HEK293 (cell line): ENCODE results near the gene TCOF1.

Source experiments
- FEZF1 ChIP-seq: fragments of 450-650 bp; formaldehyde crosslinking; IDR thresholded peaks from 2 replicates; pipeline ENCODE4 v1.5.1; 2016; ENCODE audit warnings: missing biosample characterization, missing genetic modification characterization
- GFI1B ChIP-seq: fragments of 450-650 bp; formaldehyde crosslinking; IDR thresholded peaks from 2 replicates; pipeline ENCODE4 v1.5.1; 2016; ENCODE audit warnings: missing biosample characterization, missing genetic modification characterization
- GLIS2 ChIP-seq: fragments of 450-650 bp; formaldehyde crosslinking; IDR thresholded peaks from 2 replicates; pipeline ENCODE4 v1.5.1; 2016; ENCODE audit warnings: missing biosample characterization, missing genetic modification characterization
- IKZF3 ChIP-seq: fragments of 450-650 bp; IDR thresholded peaks from 2 replicates; pipeline ENCODE4 v1.5.0; 2018; ENCODE audit warnings: missing biosample characterization, mild to moderate bottlenecking, missing genetic modification characterization, moderate library complexity
- SETDB1 ChIP-seq: IDR thresholded peaks from one replicate; pipeline ENCODE4 v1.6.1; 2017; ENCODE audit warnings: mild to moderate bottlenecking, low read length, moderate library complexity, mixed read lengths; ENCODE audit not compliant: insufficient read length
- TRIM28 ChIP-seq: IDR thresholded peaks from 2 replicates; pipeline ENCODE4 v1.6.1; 2011; ENCODE audit warnings: low read length, control low read depth, borderline replicate concordance
- WT1 ChIP-seq: fragments of 450-650 bp; formaldehyde crosslinking; IDR thresholded peaks from 2 replicates; pipeline ENCODE4 v1.5.1; 2016; ENCODE audit warnings: missing biosample characterization, missing genetic modification characterization
- ZBTB21 ChIP-seq: fragments of 450-650 bp; formaldehyde crosslinking; IDR thresholded peaks from 2 replicates; pipeline ENCODE4 v1.5.1; 2017; ENCODE audit warnings: missing biosample characterization, missing genetic modification characterization
- ZFP37 ChIP-seq: fragments of 450-650 bp; formaldehyde crosslinking; IDR thresholded peaks from 2 replicates; pipeline ENCODE4 v1.5.1; 2016; ENCODE audit warnings: missing biosample characterization, missing genetic modification characterization
- ZFP69B ChIP-seq: fragments of 450-650 bp; formaldehyde crosslinking; IDR thresholded peaks from 2 replicates; pipeline ENCODE4 v1.5.1; 2016; ENCODE audit warnings: missing biosample characterization, missing genetic modification characterization
- ZNF10 ChIP-seq: fragments of 450-650 bp; formaldehyde crosslinking; IDR thresholded peaks from 2 replicates; pipeline ENCODE4 v1.5.1; 2017; ENCODE audit warnings: missing biosample characterization, missing genetic modification characterization
- ZNF112 ChIP-seq: fragments of 450-650 bp; formaldehyde crosslinking; IDR thresholded peaks from 2 replicates; pipeline ENCODE4 v1.5.0; 2017; ENCODE audit warnings: missing biosample characterization, missing genetic modification characterization
- ZNF16 ChIP-seq: fragments of 450-650 bp; formaldehyde crosslinking; IDR thresholded peaks from 2 replicates; pipeline ENCODE4 v1.5.1; 2016; ENCODE audit warnings: low read depth, missing biosample characterization, missing genetic modification characterization
- ZNF184 ChIP-seq: fragments of 450-650 bp; IDR thresholded peaks from 2 replicates; pipeline ENCODE4 v1.5.1; 2018; ENCODE audit warnings: missing biosample characterization, mild to moderate bottlenecking, missing genetic modification characterization
- ZNF239 ChIP-seq: fragments of 450-650 bp; formaldehyde crosslinking; IDR thresholded peaks from 2 replicates; pipeline ENCODE4 v1.5.1; 2016; ENCODE audit warnings: missing biosample characterization, missing genetic modification characterization
- ZNF24 ChIP-seq: fragments of 450-650 bp; formaldehyde crosslinking; IDR thresholded peaks from 2 replicates; pipeline ENCODE4 v1.5.1; 2016; ENCODE audit warnings: missing biosample characterization, missing genetic modification characterization
- ZNF341 ChIP-seq: fragments of 450-650 bp; formaldehyde crosslinking; IDR thresholded peaks from 2 replicates; pipeline ENCODE4; 2016; ENCODE audit warnings: low read depth, missing biosample characterization, missing genetic modification characterization
- ZNF366 ChIP-seq: fragments of 450-650 bp; formaldehyde crosslinking; conservative IDR thresholded peaks from 2 replicates; pipeline ENCODE4 v1.5.1; 2016; ENCODE audit warnings: missing biosample characterization, missing genetic modification characterization
- ZNF501 ChIP-seq: fragments of 450-650 bp; formaldehyde crosslinking; IDR thresholded peaks from 2 replicates; pipeline ENCODE4 v1.5.1; 2016; ENCODE audit warnings: missing biosample characterization, missing genetic modification characterization
- ZNF529 ChIP-seq: fragments of 450-650 bp; formaldehyde crosslinking; IDR thresholded peaks from 2 replicates; pipeline ENCODE4 v1.5.1; 2017; ENCODE audit warnings: missing genetic modification characterization, missing biosample characterization; ENCODE audit not compliant: insufficient replicate concordance
- ZNF600 ChIP-seq: fragments of 450-650 bp; formaldehyde crosslinking; IDR thresholded peaks from 2 replicates; pipeline ENCODE4 v1.5.1; 2016; ENCODE audit warnings: missing biosample characterization, missing genetic modification characterization
- ZNF660 ChIP-seq: fragments of 450-650 bp; IDR thresholded peaks from 2 replicates; pipeline ENCODE4 v1.5.1; 2018; ENCODE audit warnings: missing biosample characterization, mild to moderate bottlenecking, missing genetic modification characterization
- ZNF791 ChIP-seq: fragments of 450-650 bp; formaldehyde crosslinking; IDR thresholded peaks from 2 replicates; pipeline ENCODE4 v1.5.1; 2016; ENCODE audit warnings: missing biosample characterization, missing genetic modification characterization
- TF ChIP-seq, protein P1 (sequence below): fragments of 450-650 bp; IDR thresholded peaks from 2 replicates; pipeline ENCODE4 v1.5.1; 2018; ENCODE audit warnings: missing biosample characterization, mild to moderate bottlenecking, missing genetic modification characterization
- TF ChIP-seq, protein P2 (sequence below): fragments of 450-650 bp; formaldehyde crosslinking; IDR thresholded peaks from 2 replicates; pipeline ENCODE4 v1.5.1; 2017; ENCODE audit warnings: missing biosample characterization, missing genetic modification characterization
- TF ChIP-seq, protein P3 (sequence below): fragments of 450-650 bp; formaldehyde crosslinking; IDR thresholded peaks from 2 replicates; pipeline ENCODE4 v1.5.1; 2016; ENCODE audit warnings: missing biosample characterization, missing genetic modification characterization
- TF ChIP-seq, protein P4 (sequence below): fragments of 450-650 bp; formaldehyde crosslinking; IDR thresholded peaks from 2 replicates; pipeline ENCODE4 v1.5.1; 2016; ENCODE audit warnings: missing biosample characterization, missing genetic modification characterization, low read depth
- TF ChIP-seq, protein P5 (sequence below): fragments of 450-650 bp; formaldehyde crosslinking; IDR thresholded peaks from 2 replicates; pipeline ENCODE4 v1.5.1; 2016; ENCODE audit warnings: missing biosample characterization, missing genetic modification characterization
- TF ChIP-seq, protein P6 (sequence below): fragments of 450-650 bp; formaldehyde crosslinking; IDR thresholded peaks from 2 replicates; pipeline ENCODE4 v1.5.1; 2016; ENCODE audit warnings: missing biosample characterization, missing genetic modification characterization
- TF ChIP-seq, protein P7 (sequence below): fragments of 450-650 bp; formaldehyde crosslinking; IDR thresholded peaks from 2 replicates; pipeline ENCODE4 v1.5.1; 2016; ENCODE audit warnings: missing biosample characterization, missing genetic modification characterization

The TCOF1 gene

DNA sequence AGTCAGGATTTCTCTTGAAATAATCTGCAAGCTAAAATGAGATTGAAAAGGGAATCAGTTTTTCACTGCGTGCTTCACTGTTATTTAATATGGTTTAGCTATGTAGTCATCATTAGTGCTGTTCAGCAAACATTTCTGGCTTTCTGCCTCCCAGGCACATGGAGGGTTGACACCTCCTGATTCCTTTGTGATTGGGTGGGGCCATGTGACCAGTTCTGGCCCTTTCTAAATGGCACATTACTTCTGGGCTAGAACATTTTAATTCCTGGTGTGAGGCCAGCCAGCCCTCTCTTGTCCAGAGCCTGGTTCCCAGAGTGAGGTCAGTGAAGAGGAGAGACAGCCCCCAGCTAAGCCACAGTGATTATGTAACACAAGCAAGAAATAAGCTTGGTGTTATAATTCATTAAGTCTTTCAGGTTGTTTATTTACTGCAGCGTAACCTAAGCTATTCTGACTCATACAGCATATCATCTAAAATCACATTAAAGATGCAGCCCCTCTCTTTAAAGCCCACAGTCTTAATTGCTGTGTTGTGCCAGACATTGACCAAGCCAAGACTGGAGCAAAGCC, 37.4 kb upstream of the TCOF1 start (continued):
- TF ChIP-seq, protein P1, sequence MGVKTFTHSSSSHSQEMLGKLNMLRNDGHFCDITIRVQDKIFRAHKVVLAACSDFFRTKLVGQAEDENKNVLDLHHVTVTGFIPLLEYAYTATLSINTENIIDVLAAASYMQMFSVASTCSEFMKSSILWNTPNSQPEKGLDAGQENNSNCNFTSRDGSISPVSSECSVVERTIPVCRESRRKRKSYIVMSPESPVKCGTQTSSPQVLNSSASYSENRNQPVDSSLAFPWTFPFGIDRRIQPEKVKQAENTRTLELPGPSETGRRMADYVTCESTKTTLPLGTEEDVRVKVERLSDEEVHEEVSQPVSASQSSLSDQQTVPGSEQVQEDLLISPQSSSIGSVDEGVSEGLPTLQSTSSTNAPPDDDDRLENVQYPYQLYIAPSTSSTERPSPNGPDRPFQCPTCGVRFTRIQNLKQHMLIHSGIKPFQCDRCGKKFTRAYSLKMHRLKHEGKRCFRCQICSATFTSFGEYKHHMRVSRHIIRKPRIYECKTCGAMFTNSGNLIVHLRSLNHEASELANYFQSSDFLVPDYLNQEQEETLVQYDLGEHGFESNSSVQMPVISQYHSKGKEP (tag by site-specific recombination): peak; percentile 87
- TF ChIP-seq ZNF10 (tag by site-specific recombination): 0 out of 2 replicates have a peak, but pooled peaks have one; percentile 18
- TF ChIP-seq, protein P2, sequence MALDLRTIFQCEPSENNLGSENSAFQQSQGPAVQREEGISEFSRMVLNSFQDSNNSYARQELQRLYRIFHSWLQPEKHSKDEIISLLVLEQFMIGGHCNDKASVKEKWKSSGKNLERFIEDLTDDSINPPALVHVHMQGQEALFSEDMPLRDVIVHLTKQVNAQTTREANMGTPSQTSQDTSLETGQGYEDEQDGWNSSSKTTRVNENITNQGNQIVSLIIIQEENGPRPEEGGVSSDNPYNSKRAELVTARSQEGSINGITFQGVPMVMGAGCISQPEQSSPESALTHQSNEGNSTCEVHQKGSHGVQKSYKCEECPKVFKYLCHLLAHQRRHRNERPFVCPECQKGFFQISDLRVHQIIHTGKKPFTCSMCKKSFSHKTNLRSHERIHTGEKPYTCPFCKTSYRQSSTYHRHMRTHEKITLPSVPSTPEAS (tag by site-specific recombination): no peak
- TF ChIP-seq, protein P3, sequence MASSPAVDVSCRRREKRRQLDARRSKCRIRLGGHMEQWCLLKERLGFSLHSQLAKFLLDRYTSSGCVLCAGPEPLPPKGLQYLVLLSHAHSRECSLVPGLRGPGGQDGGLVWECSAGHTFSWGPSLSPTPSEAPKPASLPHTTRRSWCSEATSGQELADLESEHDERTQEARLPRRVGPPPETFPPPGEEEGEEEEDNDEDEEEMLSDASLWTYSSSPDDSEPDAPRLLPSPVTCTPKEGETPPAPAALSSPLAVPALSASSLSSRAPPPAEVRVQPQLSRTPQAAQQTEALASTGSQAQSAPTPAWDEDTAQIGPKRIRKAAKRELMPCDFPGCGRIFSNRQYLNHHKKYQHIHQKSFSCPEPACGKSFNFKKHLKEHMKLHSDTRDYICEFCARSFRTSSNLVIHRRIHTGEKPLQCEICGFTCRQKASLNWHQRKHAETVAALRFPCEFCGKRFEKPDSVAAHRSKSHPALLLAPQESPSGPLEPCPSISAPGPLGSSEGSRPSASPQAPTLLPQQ (tag by site-specific recombination): peak; percentile 84
- peak; percentile 55 for TF ChIP-seq GLIS2 (tag by site-specific recombination)
- TF ChIP-seq SETDB1: peak; percentile 57
- peak; percentile 33; the same call in 1 of the 2 replicates for TF ChIP-seq ZFP37
- TF ChIP-seq ZFP69B (tag by site-specific recombination): peak; percentile 72
- TF ChIP-seq ZNF112 (tag by site-specific recombination): no peak
- peak; percentile 99 for TF ChIP-seq ZNF660 (tag by site-specific recombination)
- no peak; the same call in 1 of the 2 replicates for TF ChIP-seq ZNF341 (tag by site-specific recombination)
- TF ChIP-seq FEZF1 (tag by site-specific recombination): peak; percentile 28; the same call in 1 of the 2 replicates
- TF ChIP-seq, protein P4, sequence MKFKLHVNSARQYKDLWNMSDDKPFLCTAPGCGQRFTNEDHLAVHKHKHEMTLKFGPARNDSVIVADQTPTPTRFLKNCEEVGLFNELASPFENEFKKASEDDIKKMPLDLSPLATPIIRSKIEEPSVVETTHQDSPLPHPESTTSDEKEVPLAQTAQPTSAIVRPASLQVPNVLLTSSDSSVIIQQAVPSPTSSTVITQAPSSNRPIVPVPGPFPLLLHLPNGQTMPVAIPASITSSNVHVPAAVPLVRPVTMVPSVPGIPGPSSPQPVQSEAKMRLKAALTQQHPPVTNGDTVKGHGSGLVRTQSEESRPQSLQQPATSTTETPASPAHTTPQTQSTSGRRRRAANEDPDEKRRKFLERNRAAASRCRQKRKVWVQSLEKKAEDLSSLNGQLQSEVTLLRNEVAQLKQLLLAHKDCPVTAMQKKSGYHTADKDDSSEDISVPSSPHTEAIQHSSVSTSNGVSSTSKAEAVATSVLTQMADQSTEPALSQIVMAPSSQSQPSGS (tag by site-specific recombination): no peak
- TF ChIP-seq ZNF184: 0 out of 2 replicates have a peak, but pooled peaks have one; percentile 38
- 0 out of 2 replicates have a peak, but pooled peaks have one; percentile 26 for TF ChIP-seq TRIM28
- TF ChIP-seq GFI1B (tag by site-specific recombination): no peak
- TF ChIP-seq ZBTB21 (tag by site-specific recombination): 0 out of 2 replicates have a peak, but pooled peaks have one; percentile 11
- TF ChIP-seq, protein P5, sequence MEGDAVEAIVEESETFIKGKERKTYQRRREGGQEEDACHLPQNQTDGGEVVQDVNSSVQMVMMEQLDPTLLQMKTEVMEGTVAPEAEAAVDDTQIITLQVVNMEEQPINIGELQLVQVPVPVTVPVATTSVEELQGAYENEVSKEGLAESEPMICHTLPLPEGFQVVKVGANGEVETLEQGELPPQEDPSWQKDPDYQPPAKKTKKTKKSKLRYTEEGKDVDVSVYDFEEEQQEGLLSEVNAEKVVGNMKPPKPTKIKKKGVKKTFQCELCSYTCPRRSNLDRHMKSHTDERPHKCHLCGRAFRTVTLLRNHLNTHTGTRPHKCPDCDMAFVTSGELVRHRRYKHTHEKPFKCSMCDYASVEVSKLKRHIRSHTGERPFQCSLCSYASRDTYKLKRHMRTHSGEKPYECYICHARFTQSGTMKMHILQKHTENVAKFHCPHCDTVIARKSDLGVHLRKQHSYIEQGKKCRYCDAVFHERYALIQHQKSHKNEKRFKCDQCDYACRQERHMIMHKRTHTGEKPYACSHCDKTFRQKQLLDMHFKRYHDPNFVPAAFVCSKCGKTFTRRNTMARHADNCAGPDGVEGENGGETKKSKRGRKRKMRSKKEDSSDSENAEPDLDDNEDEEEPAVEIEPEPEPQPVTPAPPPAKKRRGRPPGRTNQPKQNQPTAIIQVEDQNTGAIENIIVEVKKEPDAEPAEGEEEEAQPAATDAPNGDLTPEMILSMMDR (tag by site-specific recombination): no peak
- TF ChIP-seq ZNF16 (tag by site-specific recombination): no peak
- TF ChIP-seq IKZF3 (tag by site-specific recombination): peak; percentile 16; the same call in 1 of the 2 replicates
- no peak for TF ChIP-seq ZNF791 (tag by site-specific recombination)
- TF ChIP-seq, protein P6, sequence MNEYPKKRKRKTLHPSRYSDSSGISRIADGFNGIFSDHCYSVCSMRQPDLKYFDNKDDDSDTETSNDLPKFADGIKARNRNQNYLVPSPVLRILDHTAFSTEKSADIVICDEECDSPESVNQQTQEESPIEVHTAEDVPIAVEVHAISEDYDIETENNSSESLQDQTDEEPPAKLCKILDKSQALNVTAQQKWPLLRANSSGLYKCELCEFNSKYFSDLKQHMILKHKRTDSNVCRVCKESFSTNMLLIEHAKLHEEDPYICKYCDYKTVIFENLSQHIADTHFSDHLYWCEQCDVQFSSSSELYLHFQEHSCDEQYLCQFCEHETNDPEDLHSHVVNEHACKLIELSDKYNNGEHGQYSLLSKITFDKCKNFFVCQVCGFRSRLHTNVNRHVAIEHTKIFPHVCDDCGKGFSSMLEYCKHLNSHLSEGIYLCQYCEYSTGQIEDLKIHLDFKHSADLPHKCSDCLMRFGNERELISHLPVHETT: peak; percentile 77
- TF ChIP-seq, protein P7, sequence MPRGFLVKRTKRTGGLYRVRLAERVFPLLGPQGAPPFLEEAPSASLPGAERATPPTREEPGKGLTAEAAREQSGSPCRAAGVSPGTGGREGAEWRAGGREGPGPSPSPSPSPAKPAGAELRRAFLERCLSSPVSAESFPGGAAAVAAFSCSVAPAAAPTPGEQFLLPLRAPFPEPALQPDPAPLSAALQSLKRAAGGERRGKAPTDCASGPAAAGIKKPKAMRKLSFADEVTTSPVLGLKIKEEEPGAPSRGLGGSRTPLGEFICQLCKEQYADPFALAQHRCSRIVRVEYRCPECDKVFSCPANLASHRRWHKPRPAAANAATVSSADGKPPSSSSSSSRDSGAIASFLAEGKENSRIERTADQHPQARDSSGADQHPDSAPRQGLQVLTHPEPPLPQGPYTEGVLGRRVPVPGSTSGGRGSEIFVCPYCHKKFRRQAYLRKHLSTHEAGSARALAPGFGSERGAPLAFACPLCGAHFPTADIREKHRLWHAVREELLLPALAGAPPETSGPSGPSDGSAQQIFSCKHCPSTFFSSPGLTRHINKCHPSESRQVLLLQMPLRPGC (tag by site-specific recombination): peak; percentile 58; the same call in 1 of the 2 replicates
- TF ChIP-seq ZNF501: no peak
- TF ChIP-seq ZNF600: peak; percentile 53
- TF ChIP-seq ZNF366: peak; percentile 88
- 0 out of 2 replicates have a peak, but pooled peaks have one; percentile 42 for TF ChIP-seq WT1 (tag by site-specific recombination)
- TF ChIP-seq ZNF24: peak; percentile 86; the same call in 1 of the 2 replicates
- no peak for TF ChIP-seq ZNF239 (tag by site-specific recombination)
- TF ChIP-seq ZNF529 (tag by site-specific recombination): no peak
